ENCODE results near the gene SCML1. TPM values are rescaled to one million over a fixed set of nuclear protein-coding genes. Genes with fewer than 3 reads are reported as not detected.

SCML1 gene
- total RNA-seq, 1 experiment from 2014 or later: 13.0 TPM

- Histone ChIP-seq H3K9me3 (ENCODE audit: low read depth, low read length, poor library complexity, severe bottlenecking) (no peaks in the 10 kb centered on the region), H3K27me3 (replicated peaks; ENCODE audit: insufficient read depth, low read depth, low read length, poor library complexity) (peaks cover 34% of the 10 kb centered on the region), H3K27ac (ENCODE audit: low read depth, low read length, poor library complexity, severe bottlenecking) (no peak overlapping the region), H3K4me1 (ENCODE audit: insufficient read depth, low read length, poor library complexity, severe bottlenecking) (no peaks in the 10 kb centered on the region), H3K4me3 (ENCODE audit: low read depth, low read length, poor library complexity, severe bottlenecking) (no peak overlapping the region), H3K36me3 (ENCODE audit: insufficient read depth, low read length, poor library complexity, severe bottlenecking) (no peaks in the 10 kb centered on the region)
- no peak for DNase-seq (ENCODE audit: low spot score)
- TF ChIP-seq EZH2 (IDR thresholded peaks at IDR 0.05; ENCODE audit: borderline replicate concordance, low read depth, low read length, poor library complexity, severe bottlenecking): no peak
- TF ChIP-seq, protein P1, sequence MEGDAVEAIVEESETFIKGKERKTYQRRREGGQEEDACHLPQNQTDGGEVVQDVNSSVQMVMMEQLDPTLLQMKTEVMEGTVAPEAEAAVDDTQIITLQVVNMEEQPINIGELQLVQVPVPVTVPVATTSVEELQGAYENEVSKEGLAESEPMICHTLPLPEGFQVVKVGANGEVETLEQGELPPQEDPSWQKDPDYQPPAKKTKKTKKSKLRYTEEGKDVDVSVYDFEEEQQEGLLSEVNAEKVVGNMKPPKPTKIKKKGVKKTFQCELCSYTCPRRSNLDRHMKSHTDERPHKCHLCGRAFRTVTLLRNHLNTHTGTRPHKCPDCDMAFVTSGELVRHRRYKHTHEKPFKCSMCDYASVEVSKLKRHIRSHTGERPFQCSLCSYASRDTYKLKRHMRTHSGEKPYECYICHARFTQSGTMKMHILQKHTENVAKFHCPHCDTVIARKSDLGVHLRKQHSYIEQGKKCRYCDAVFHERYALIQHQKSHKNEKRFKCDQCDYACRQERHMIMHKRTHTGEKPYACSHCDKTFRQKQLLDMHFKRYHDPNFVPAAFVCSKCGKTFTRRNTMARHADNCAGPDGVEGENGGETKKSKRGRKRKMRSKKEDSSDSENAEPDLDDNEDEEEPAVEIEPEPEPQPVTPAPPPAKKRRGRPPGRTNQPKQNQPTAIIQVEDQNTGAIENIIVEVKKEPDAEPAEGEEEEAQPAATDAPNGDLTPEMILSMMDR (conservative IDR thresholded peaks at IDR 0.05; ENCODE audit: low read depth, low read length): no peak
- POLR2A ChIA-PET (ENCODE audit: low non-redundant PET): no interaction called here
- intact Hi-C loops (cut with micrococcal nuclease; ENCODE audit: unreplicated experiment): no loop called here
- CTCF ChIA-PET: no interaction called here
- BruUV-seq (replicated peaks): no TSS peak
Measured at GRCh38 chrX:17725181-17725580, 12.1 kb upstream of the SCML1 start.

GRCh38 chrX:17732138-17732783 is 5.0 kb upstream of the SCML1 start:
- TF ChIP-seq EZH2 (IDR thresholded peaks at IDR 0.05; ENCODE audit: borderline replicate concordance, low read depth, low read length, poor library complexity, severe bottlenecking): no peak
- TF ChIP-seq, protein P1 (conservative IDR thresholded peaks at IDR 0.05; ENCODE audit: low read depth, low read length): no peak
- no TSS peak for BruUV-seq (replicated peaks)
- Histone ChIP-seq H3K36me3 (ENCODE audit: insufficient read depth, low read length, poor library complexity, severe bottlenecking) (no peaks in the 10 kb centered on the region), H3K4me1 (ENCODE audit: insufficient read depth, low read length, poor library complexity, severe bottlenecking) (no peaks in the 10 kb centered on the region), H3K4me3 (ENCODE audit: low read depth, low read length, poor library complexity, severe bottlenecking) (no peak overlapping the region), H3K27me3 (replicated peaks; ENCODE audit: insufficient read depth, low read depth, low read length, poor library complexity) (no peaks in the 10 kb centered on the region), H3K9me3 (ENCODE audit: low read depth, low read length, poor library complexity, severe bottlenecking) (no peaks in the 10 kb centered on the region), H3K27ac (ENCODE audit: low read depth, low read length, poor library complexity, severe bottlenecking) (no peak overlapping the region)
- CTCF ChIA-PET: no interaction called here
- intact Hi-C loops (cut with micrococcal nuclease; ENCODE audit: unreplicated experiment): no loop called here
- POLR2A ChIA-PET (ENCODE audit: low non-redundant PET): no interaction called here
- DNase-seq (ENCODE audit: low spot score): no peak

DNA sequence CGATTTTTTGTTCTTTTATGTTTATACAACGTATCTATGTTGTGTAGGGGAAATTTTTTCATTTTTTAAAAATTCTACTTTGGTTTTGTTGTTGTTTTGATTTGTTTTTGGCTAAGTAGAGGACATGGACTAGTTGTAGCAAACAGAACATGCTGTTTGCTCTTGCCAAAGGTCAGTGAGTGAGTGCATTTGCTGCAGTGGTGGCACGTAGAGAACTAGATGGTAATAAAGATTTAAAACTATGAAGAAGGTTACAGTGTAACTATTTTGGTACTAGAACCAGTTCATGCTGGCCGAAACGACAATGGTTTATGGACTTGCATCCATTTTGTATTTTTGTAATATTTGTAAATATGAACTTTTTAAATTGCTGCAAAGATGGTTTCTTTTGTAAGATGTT is 1.9 kb upstream of the SCML1 start:
- peaks cover 5% of the 10 kb centered on the region for H3K4me1 ChIP-seq (ENCODE audit: insufficient read depth, low read length, poor library complexity, severe bottlenecking)
- no peak overlapping the region for H3K4me3 ChIP-seq (ENCODE audit: low read depth, low read length, poor library complexity, severe bottlenecking)
- H3K36me3 ChIP-seq (ENCODE audit: insufficient read depth, low read length, poor library complexity, severe bottlenecking): no peaks in the 10 kb centered on the region
- ChIA-PET CTCF (no interaction called here), POLR2A (ENCODE audit: low non-redundant PET) (no interaction called here)
- no peak for DNase-seq (ENCODE audit: low spot score)
- no peaks in the 10 kb centered on the region for H3K27me3 ChIP-seq (replicated peaks; ENCODE audit: insufficient read depth, low read depth, low read length, poor library complexity)
- BruUV-seq (replicated peaks): no TSS peak
- H3K27ac ChIP-seq (ENCODE audit: low read depth, low read length, poor library complexity, severe bottlenecking): no peak overlapping the region
- no peaks in the 10 kb centered on the region for H3K9me3 ChIP-seq (ENCODE audit: low read depth, low read length, poor library complexity, severe bottlenecking)
- no peak for TF ChIP-seq EZH2 (IDR thresholded peaks at IDR 0.05; ENCODE audit: borderline replicate concordance, low read depth, low read length, poor library complexity, severe bottlenecking)
- TF ChIP-seq, protein P1 (conservative IDR thresholded peaks at IDR 0.05; ENCODE audit: low read depth, low read length): no peak
- intact Hi-C loops (cut with micrococcal nuclease; ENCODE audit: unreplicated experiment): no loop called here
